Kidney (tissue), 14 donors: Measurements from ENCODE around the gene ZCCHC14. TPM values are rescaled to one million over a fixed set of nuclear protein-coding genes. Genes with fewer than 3 reads are reported as not detected.

Experiments
- DNase-seq, 5 donors: peaks; one replicate each; pipeline ENCODE4 v3.0.0-alpha.2; 2013 to 2020
- FAIRE-seq: peaks from 2 replicates; lab custom pipeline; 2012; peaks lifted over from hg19 to GRCh38; lab: Jason Lieb, UNC
- H3K27ac ChIP-seq, 2 donors: one replicate each; pipeline ENCODE4 v1.7.0; 2013; ENCODE audit warnings: low read depth in 2 of 2, low read length in 2 of 2, inconsistent platforms in 1 of 2
- H3K27me3 ChIP-seq: one replicate; pipeline ENCODE4 v1.7.1; 2013; ENCODE audit warnings: low read length, inconsistent platforms; ENCODE audit not compliant: control insufficient read depth, insufficient read depth
- H3K36me3 ChIP-seq, 3 donors: one replicate each; pipeline versions ENCODE4 v1.7.0 to v1.7.1; 2013; ENCODE audit warnings: low read length in 3 of 3, control low read depth in 1 of 3, inconsistent platforms in 1 of 3; ENCODE audit not compliant: insufficient read depth in 3 of 3, control insufficient read depth in 2 of 3
- H3K4me1 ChIP-seq, 3 donors: one replicate each; pipeline versions ENCODE4 v1.7.0 to v1.7.1; 2013; ENCODE audit warnings: low read length in 3 of 3, inconsistent platforms in 1 of 3, low read depth in 1 of 3; ENCODE audit not compliant: control insufficient read depth in 2 of 3, insufficient read depth in 2 of 3
- H3K4me3 ChIP-seq, 3 donors: one replicate each; pipeline versions ENCODE4 v1.7.0 to v1.8.1; 2013; ENCODE audit warnings: low read length in 3 of 3, control low read depth in 1 of 3, inconsistent platforms in 1 of 3
- H3K9ac ChIP-seq, 3 donors: one replicate each; pipeline versions ENCODE4 v1.7.0 to v1.7.1; 2013; ENCODE audit warnings: low read length in 3 of 3, control low read depth in 1 of 3, inconsistent platforms in 1 of 3
- H3K9me3 ChIP-seq, 3 donors: one replicate each; pipeline versions ENCODE4 v1.7.0 to v1.7.1; 2013; ENCODE audit warnings: low read length in 3 of 3, control low read depth in 1 of 3, inconsistent platforms in 1 of 3; ENCODE audit not compliant: control insufficient read depth in 2 of 3, insufficient read depth in 1 of 3
- CTCF ChIP-seq: IDR thresholded peaks from 3 replicates; pipeline ENCODE4 v1.5.1; 2012; ENCODE audit warnings: mild to moderate bottlenecking, moderate library complexity, borderline replicate concordance; ENCODE audit not compliant: insufficient read depth; ENCODE audit errors: extremely low read depth
- intact Hi-C: fragments of 100-400 bp; cut with DNase I; formaldehyde crosslinking; loops from one replicate; pipeline ENCODE4 v1.11.1; 2022
- polyA plus RNA-seq: library from polyadenylated mRNA; stranded (reverse); fragments of 350-450 nt; fragmentation: Illumina TruSeq; extraction: RNeasy Lipid Tissue Mini Kit (QIAGEN cat#74804); gene quantifications from one replicate; pipeline ENCODE4 v1.2.3, GENCODE V29; 2014; ENCODE audit warnings: low read depth, low replicate concordance; ENCODE audit not compliant: insufficient read depth
- total RNA-seq: library from RNA; stranded (reverse); fragmentation: NEBNext Ultra II Directional; extraction: Animal tissue kit (Norgen Biotek cat#: 25700); gene quantifications from one replicate; pipeline ENCODE4 v1.2.1, GENCODE V29; 2021
- donor health status: control.
- donor health status: control.
- donor health status: control.
- donor health status: control.
- donor health status: control.
- donor health status: DM: yes; HTN: yes; CAD: no.
- donor health status: Normal renal cell carcinoma (clear cell type).

ZCCHC14 gene
- total and polyA plus RNA-seq, 2 donors from 2014 or later, result 6.4 to 32.8 TPM

GRCh38 chr16:87361916-87362619 is 130.8 kb downstream of the ZCCHC14 start:
- no peak for TF ChIP-seq CTCF
- peaks cover 0 to 5% (median 0%) of the 10 kb centered on the region in 3 donors for H3K4me1 ChIP-seq
- intact Hi-C loops, result no loop called here
- H3K27me3 ChIP-seq, result no peaks in the 10 kb centered on the region
- no peak for FAIRE-seq
- no peaks in the 10 kb centered on the region for H3K9me3 ChIP-seq
- peaks cover 6 to 25% (median 14%) of the 10 kb centered on the region in 3 donors for H3K36me3 ChIP-seq
- no peak overlapping the region for H3K27ac ChIP-seq
- DNase-seq, result no peak
- H3K4me3 ChIP-seq, result no peak overlapping the region
- no peak overlapping the region for H3K9ac ChIP-seq

- H3K4me1 ChIP-seq, result peaks cover 0 to 5% (median 0%) of the 10 kb centered on the region in 3 donors
- FAIRE-seq (no peak), DNase-seq (no peak)
- H3K36me3 ChIP-seq, result peaks cover 6 to 30% (median 14%) of the 10 kb centered on the region in 3 donors
- no peak overlapping the region for H3K4me3 ChIP-seq
- no peaks in the 10 kb centered on the region for H3K9me3 ChIP-seq
- TF ChIP-seq CTCF, result no peak
- no peak overlapping the region for H3K9ac ChIP-seq
- H3K27me3 ChIP-seq, result no peaks in the 10 kb centered on the region
- intact Hi-C loops, result no loop called here
- H3K27ac ChIP-seq, result no peak overlapping the region
These were observed 131.8 kb downstream of the ZCCHC14 start for GRCh38 chr16:87360862-87361610.

- Histone ChIP-seq H3K4me1 (peaks cover 0 to 2% (median 0%) of the 10 kb centered on the region in 3 donors), H3K4me3 (no peak overlapping the region), H3K9me3 (no peaks in the 10 kb centered on the region), H3K9ac (no peak overlapping the region), H3K27ac (no peak overlapping the region), H3K27me3 (no peaks in the 10 kb centered on the region), H3K36me3 (peaks cover 6 to 30% (median 14%) of the 10 kb centered on the region in 3 donors)
- FAIRE-seq, result no peak
- DNase-seq, result no peak
- no peak for TF ChIP-seq CTCF
- intact Hi-C loops, result no loop called here
These were observed 133.7 kb downstream of the ZCCHC14 start for GRCh38 chr16:87359121-87359520.
